Neural cell (in vitro differentiated cells): ENCODE measurements around the gene MCM5. TPM values are rescaled to one million over a fixed set of nuclear protein-coding genes. Genes with fewer than 3 reads are reported as not detected.

ENCODE experiments used
- H2AFZ ChIP-seq: fragments of 200-600, 300-800 bp; sonication (generic), shearing (Covaris generic); 2 replicates; pipeline ENCODE4 v1.6.0; 2014; ENCODE audit warnings: low read depth, mild to moderate bottlenecking, antibody characterized with exemption, low read length, moderate library complexity
- H3F3A ChIP-seq: fragments of 200-600 bp; shearing (Covaris generic); 2 replicates; pipeline ENCODE4 v1.6.1; 2016; ENCODE audit warnings: mild to moderate bottlenecking, moderate library complexity, mixed read lengths, antibody characterized with exemption, low read length; ENCODE audit not compliant: insufficient read depth, poor library complexity, severe bottlenecking
- H3K27ac ChIP-seq: fragments of 200-600, 300-800 bp; sonication (generic), shearing (Covaris generic); 2 replicates; pipeline ENCODE4 v1.5.1; 2014; ENCODE audit warnings: mild to moderate bottlenecking, low read length, moderate library complexity
- H3K27me3 ChIP-seq: fragments of 300-800, 200-600 bp; sonication (generic), shearing (Covaris generic); 2 replicates; pipeline ENCODE4 v1.6.0; 2014; ENCODE audit warnings: mild to moderate bottlenecking, low read depth, low read length, moderate library complexity; ENCODE audit not compliant: insufficient read depth
- H3K36me3 ChIP-seq: fragments of 300-800, 200-600 bp; sonication (generic), shearing (Covaris generic); 2 replicates; pipeline ENCODE4 v1.5.1; 2014; ENCODE audit warnings: mild to moderate bottlenecking, antibody characterized with exemption, low read length, moderate library complexity; ENCODE audit not compliant: insufficient read depth
- H3K4me2 ChIP-seq: fragments of 300-800, 200-600 bp; sonication (generic), shearing (Covaris generic); 2 replicates; pipeline ENCODE4 v1.6.0; 2014; ENCODE audit warnings: mild to moderate bottlenecking, low read length
- H3K4me3 ChIP-seq: fragments of 300-800, 200-600 bp; sonication (generic), shearing (Covaris generic); 2 replicates; pipeline ENCODE4 v1.5.1; 2014; ENCODE audit warnings: mild to moderate bottlenecking, low read length, moderate library complexity
- H3K79me2 ChIP-seq: fragments of 200-600 bp; shearing (Covaris generic); replicated peaks from 2 replicates; pipeline ENCODE4 v1.6.0; 2014; ENCODE audit warnings: mild to moderate bottlenecking, low read length, moderate library complexity; ENCODE audit not compliant: insufficient read depth
- H3K9ac ChIP-seq: fragments of 300-800, 200-600 bp; sonication (generic), shearing (Covaris generic); 2 replicates; pipeline ENCODE4 v1.6.1; 2016; ENCODE audit warnings: mild to moderate bottlenecking, low read length, mixed read lengths
- H3K9me2 ChIP-seq: fragments of 200-600 bp; shearing (Covaris generic); 2 replicates; pipeline ENCODE4 v1.6.1; 2016; ENCODE audit warnings: mild to moderate bottlenecking, low read length, mixed read lengths; ENCODE audit not compliant: insufficient read depth
- H3K9me3 ChIP-seq: fragments of 200-600, 300-800 bp; sonication (generic), shearing (Covaris generic); 2 replicates; pipeline ENCODE4 v1.6.1; 2016; ENCODE audit warnings: mild to moderate bottlenecking, mixed run types, low read length, moderate library complexity, mixed read lengths
- H4K20me1 ChIP-seq: fragments of 200-600 bp; shearing (Covaris generic); 2 replicates; pipeline ENCODE4 v1.6.1; 2016; ENCODE audit warnings: mild to moderate bottlenecking, mixed run types; ENCODE audit not compliant: insufficient read depth
- EP300 ChIP-seq: fragments of 450-650 bp; conservative IDR thresholded peaks from 2 replicates; pipeline ENCODE4 v1.6.1; 2014; ENCODE audit warnings: antibody characterized with exemption, mild to moderate bottlenecking, moderate library complexity; ENCODE audit not compliant: poor library complexity, severe bottlenecking
- EZH2 ChIP-seq: fragments of 200-600, 300-800 bp; shearing (Covaris generic), sonication (generic); IDR thresholded peaks from 2 replicates; pipeline ENCODE4 v1.6.1; 2014; ENCODE audit warnings: antibody characterized with exemption, low read length, borderline replicate concordance, mild to moderate bottlenecking; ENCODE audit not compliant: insufficient read depth, poor library complexity, severe bottlenecking
- MXI1 ChIP-seq: fragments of 450-650 bp; conservative IDR thresholded peaks from 2 replicates; pipeline ENCODE4 v1.6.1; 2014; ENCODE audit warnings: antibody characterized with exemption, mild to moderate bottlenecking; ENCODE audit not compliant: poor library complexity, severe bottlenecking
- POLR2AphosphoS5 ChIP-seq: IDR thresholded peaks from 2 replicates; pipeline ENCODE4 v1.6.1; 2012
- RAD21 ChIP-seq: fragments of 450-650 bp; conservative IDR thresholded peaks from 2 replicates; pipeline ENCODE4 v1.6.1; 2014; ENCODE audit warnings: antibody characterized with exemption, mild to moderate bottlenecking, moderate library complexity
- SMC3 ChIP-seq: fragments of 450-650 bp; conservative IDR thresholded peaks from 2 replicates; pipeline ENCODE4 v1.6.1; 2014; ENCODE audit warnings: antibody characterized with exemption, mild to moderate bottlenecking, moderate library complexity; ENCODE audit not compliant: poor library complexity
- TAF1 ChIP-seq: IDR thresholded peaks from 2 replicates; pipeline ENCODE4 v1.6.1; 2012; ENCODE audit warnings: low read depth
- polyA plus RNA-seq: library from polyadenylated mRNA; depleted of rRNA; stranded (reverse); fragments of >200 nt; gene quantifications from 2 replicates; pipeline ENCODE4 v1.2.3, GENCODE V29; 2014
- TF ChIP-seq, protein P1 (sequence below): IDR thresholded peaks from 2 replicates; pipeline ENCODE4 v1.6.1; 2012; ENCODE audit warnings: borderline replicate concordance
- TF ChIP-seq, protein P2 (sequence below): fragments of 450-650 bp; IDR thresholded peaks from 2 replicates; pipeline ENCODE4 v1.5.1; 2014; ENCODE audit warnings: antibody characterized with exemption, mild to moderate bottlenecking, moderate library complexity; ENCODE audit not compliant: poor library complexity, severe bottlenecking

MCM5 gene
- polyA plus RNA-seq, 1 donor from 2014 or later, result 6.9 TPM

GRCh38 chr22:35432228-35432905 is 32.4 kb downstream of the MCM5 start:
- no peak overlapping the region for H2AFZ ChIP-seq
- no peaks in the 10 kb centered on the region for H3K79me2 ChIP-seq
- H3F3A ChIP-seq, result no peaks in the 10 kb centered on the region
- H4K20me1 ChIP-seq, result no peaks in the 10 kb centered on the region
- TF ChIP-seq, protein P1, sequence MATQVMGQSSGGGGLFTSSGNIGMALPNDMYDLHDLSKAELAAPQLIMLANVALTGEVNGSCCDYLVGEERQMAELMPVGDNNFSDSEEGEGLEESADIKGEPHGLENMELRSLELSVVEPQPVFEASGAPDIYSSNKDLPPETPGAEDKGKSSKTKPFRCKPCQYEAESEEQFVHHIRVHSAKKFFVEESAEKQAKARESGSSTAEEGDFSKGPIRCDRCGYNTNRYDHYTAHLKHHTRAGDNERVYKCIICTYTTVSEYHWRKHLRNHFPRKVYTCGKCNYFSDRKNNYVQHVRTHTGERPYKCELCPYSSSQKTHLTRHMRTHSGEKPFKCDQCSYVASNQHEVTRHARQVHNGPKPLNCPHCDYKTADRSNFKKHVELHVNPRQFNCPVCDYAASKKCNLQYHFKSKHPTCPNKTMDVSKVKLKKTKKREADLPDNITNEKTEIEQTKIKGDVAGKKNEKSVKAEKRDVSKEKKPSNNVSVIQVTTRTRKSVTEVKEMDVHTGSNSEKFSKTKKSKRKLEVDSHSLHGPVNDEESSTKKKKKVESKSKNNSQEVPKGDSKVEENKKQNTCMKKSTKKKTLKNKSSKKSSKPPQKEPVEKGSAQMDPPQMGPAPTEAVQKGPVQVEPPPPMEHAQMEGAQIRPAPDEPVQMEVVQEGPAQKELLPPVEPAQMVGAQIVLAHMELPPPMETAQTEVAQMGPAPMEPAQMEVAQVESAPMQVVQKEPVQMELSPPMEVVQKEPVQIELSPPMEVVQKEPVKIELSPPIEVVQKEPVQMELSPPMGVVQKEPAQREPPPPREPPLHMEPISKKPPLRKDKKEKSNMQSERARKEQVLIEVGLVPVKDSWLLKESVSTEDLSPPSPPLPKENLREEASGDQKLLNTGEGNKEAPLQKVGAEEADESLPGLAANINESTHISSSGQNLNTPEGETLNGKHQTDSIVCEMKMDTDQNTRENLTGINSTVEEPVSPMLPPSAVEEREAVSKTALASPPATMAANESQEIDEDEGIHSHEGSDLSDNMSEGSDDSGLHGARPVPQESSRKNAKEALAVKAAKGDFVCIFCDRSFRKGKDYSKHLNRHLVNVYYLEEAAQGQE, result no peak
- TF ChIP-seq EZH2, result no peak
- no peak for TF ChIP-seq RAD21
- no peak overlapping the region for H3K9ac ChIP-seq
- no peaks in the 10 kb centered on the region for H3K9me2 ChIP-seq
- H3K4me2 ChIP-seq, result no peak overlapping the region
- H3K27ac ChIP-seq, result no peak overlapping the region
- no peak overlapping the region for H3K4me3 ChIP-seq
- no peaks in the 10 kb centered on the region for H3K27me3 ChIP-seq
- H3K36me3 ChIP-seq, result no peaks in the 10 kb centered on the region
- peaks cover 5% of the 10 kb centered on the region for H3K9me3 ChIP-seq

GRCh38 chr22:35434061-35434710 is 34.2 kb downstream of the MCM5 start:
- H3K36me3 ChIP-seq, result no peaks in the 10 kb centered on the region
- H3K4me2 ChIP-seq, result no peak overlapping the region
- no peak overlapping the region for H3K4me3 ChIP-seq
- H2AFZ ChIP-seq, result no peak overlapping the region
- H3F3A ChIP-seq, result no peaks in the 10 kb centered on the region
- TF ChIP-seq, protein P1, result no peak
- TF ChIP-seq, protein P2, sequence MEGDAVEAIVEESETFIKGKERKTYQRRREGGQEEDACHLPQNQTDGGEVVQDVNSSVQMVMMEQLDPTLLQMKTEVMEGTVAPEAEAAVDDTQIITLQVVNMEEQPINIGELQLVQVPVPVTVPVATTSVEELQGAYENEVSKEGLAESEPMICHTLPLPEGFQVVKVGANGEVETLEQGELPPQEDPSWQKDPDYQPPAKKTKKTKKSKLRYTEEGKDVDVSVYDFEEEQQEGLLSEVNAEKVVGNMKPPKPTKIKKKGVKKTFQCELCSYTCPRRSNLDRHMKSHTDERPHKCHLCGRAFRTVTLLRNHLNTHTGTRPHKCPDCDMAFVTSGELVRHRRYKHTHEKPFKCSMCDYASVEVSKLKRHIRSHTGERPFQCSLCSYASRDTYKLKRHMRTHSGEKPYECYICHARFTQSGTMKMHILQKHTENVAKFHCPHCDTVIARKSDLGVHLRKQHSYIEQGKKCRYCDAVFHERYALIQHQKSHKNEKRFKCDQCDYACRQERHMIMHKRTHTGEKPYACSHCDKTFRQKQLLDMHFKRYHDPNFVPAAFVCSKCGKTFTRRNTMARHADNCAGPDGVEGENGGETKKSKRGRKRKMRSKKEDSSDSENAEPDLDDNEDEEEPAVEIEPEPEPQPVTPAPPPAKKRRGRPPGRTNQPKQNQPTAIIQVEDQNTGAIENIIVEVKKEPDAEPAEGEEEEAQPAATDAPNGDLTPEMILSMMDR, result no peak
- TF ChIP-seq EZH2, result no peak
- no peak for TF ChIP-seq EP300
- no peak for TF ChIP-seq POLR2AphosphoS5
- TF ChIP-seq SMC3, result no peak
- TF ChIP-seq MXI1, result no peak
- no peak for TF ChIP-seq RAD21
- TF ChIP-seq TAF1, result no peak
- no peaks in the 10 kb centered on the region for H3K27me3 ChIP-seq
- no peak overlapping the region for H3K27ac ChIP-seq
- peaks cover 5% of the 10 kb centered on the region for H3K9me3 ChIP-seq
- no peaks in the 10 kb centered on the region for H4K20me1 ChIP-seq
- no peak overlapping the region for H3K9ac ChIP-seq
- no peaks in the 10 kb centered on the region for H3K9me2 ChIP-seq
- no peaks in the 10 kb centered on the region for H3K79me2 ChIP-seq
